DOHH2 (cell line): Measurements from ENCODE around the gene WDR75.

Experiments
- EZH2phosphoT487 ChIP-seq: fragments of 200-600 bp; sonication (generic); IDR thresholded peaks from 2 replicates; pipeline ENCODE4 v1.6.1; 2017; ENCODE audit warnings: borderline replicate concordance, mild to moderate bottlenecking, antibody characterized with exemption, low read length, moderate library complexity, mixed read lengths
- TF ChIP-seq, protein P1 (sequence below): fragments of 200-600 bp; sonication (generic); IDR thresholded peaks from one replicate; pipeline ENCODE4 v1.5.1; 2014; ENCODE audit warnings: antibody characterized with exemption, mild to moderate bottlenecking, low read depth, low read length; ENCODE audit not compliant: poor library complexity, severe bottlenecking

DNA sequence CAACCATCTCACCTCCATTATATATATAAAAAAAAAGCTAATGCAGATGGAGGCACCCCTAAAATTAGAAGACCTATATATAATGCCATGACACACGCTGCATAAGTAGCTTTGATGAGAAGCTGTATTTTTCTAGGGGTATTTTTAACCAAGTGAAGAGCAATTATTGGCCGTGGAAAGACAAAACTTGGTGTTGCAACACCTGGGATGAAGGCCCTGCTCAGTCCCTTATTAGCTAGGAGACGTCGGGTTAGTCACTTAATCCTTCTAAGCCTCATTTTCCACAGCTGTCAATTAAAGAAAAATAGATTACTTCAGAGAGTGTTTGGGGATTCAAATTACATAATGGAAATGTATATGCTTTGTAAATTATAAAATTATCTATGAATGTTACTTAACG is 63.0 kb downstream of the WDR75 start:
- TF ChIP-seq, protein P1, sequence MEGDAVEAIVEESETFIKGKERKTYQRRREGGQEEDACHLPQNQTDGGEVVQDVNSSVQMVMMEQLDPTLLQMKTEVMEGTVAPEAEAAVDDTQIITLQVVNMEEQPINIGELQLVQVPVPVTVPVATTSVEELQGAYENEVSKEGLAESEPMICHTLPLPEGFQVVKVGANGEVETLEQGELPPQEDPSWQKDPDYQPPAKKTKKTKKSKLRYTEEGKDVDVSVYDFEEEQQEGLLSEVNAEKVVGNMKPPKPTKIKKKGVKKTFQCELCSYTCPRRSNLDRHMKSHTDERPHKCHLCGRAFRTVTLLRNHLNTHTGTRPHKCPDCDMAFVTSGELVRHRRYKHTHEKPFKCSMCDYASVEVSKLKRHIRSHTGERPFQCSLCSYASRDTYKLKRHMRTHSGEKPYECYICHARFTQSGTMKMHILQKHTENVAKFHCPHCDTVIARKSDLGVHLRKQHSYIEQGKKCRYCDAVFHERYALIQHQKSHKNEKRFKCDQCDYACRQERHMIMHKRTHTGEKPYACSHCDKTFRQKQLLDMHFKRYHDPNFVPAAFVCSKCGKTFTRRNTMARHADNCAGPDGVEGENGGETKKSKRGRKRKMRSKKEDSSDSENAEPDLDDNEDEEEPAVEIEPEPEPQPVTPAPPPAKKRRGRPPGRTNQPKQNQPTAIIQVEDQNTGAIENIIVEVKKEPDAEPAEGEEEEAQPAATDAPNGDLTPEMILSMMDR: no peak
- TF ChIP-seq EZH2phosphoT487: no peak
